ENCODE measurements around the gene TMEM150B. TPM values are rescaled to one million over a fixed set of nuclear protein-coding genes. Genes with fewer than 3 reads are reported as not detected.

Gene TMEM150B
- total RNA-seq, 1 donor from 2014 or later, result not detected

DNA sequence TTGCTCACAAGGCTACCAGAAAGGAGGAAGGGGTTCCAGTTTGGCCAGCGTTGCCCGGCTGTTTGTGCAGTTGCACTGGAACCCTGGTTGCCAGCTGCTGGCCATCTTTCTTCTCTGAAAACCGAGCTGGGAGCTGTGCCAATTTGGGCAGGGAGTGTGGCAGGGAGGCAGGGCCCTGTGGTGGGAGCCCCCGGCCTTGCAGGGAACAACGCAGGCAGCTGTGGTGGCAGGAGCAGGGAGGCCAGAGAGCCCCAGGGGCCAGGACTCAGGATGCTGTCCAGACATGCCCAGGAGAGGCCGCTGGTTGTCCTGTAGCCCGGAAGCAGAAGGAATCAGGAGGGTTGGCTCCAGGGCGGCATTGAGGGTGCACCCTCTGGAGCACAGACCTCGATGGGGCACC, 19.3 kb upstream of the TMEM150B start:
- no peak overlapping the region for H3K4me3 Mint-ChIP-seq (ENCODE audit: unreplicated experiment)
- H3K9me3 Mint-ChIP-seq (ENCODE audit: unreplicated experiment), result peaks cover 2% of the 10 kb centered on the region
- peaks cover 15% of the 10 kb centered on the region for H3K36me3 Mint-ChIP-seq (ENCODE audit: low read depth, unreplicated experiment)
- Histone ChIP-seq H2AFZ (ENCODE audit: low read depth, low read length) (no peak overlapping the region), H3K27ac (ENCODE audit: low read depth, low read length) (no peak overlapping the region), H4K20me1 (ENCODE audit: insufficient read depth, low read length) (peaks cover 6% of the 10 kb centered on the region), H3K27me3 (ENCODE audit: insufficient read depth, low read length) (no peaks in the 10 kb centered on the region), H3K4me1 (ENCODE audit: insufficient read depth, low read length) (peaks cover 18% of the 10 kb centered on the region), H3K4me2 (ENCODE audit: low read length) (no peak overlapping the region), H3K9me3 (ENCODE audit: insufficient read depth, low read depth, low read length) (no peaks in the 10 kb centered on the region), H3K36me3 (ENCODE audit: insufficient read depth, low read length) (no peaks in the 10 kb centered on the region), H3K79me2 (ENCODE audit: insufficient read depth, low read length) (peaks cover 10% of the 10 kb centered on the region), H3K4me3 (ENCODE audit: insufficient read depth, low read depth, low read length) (no peak overlapping the region), H3K9ac (ENCODE audit: low read length) (no peak overlapping the region)
- TF ChIP-seq EZH2 (IDR thresholded peaks at IDR 0.05; ENCODE audit: insufficient read depth, low read length), result no peak
- TF ChIP-seq, protein P1, sequence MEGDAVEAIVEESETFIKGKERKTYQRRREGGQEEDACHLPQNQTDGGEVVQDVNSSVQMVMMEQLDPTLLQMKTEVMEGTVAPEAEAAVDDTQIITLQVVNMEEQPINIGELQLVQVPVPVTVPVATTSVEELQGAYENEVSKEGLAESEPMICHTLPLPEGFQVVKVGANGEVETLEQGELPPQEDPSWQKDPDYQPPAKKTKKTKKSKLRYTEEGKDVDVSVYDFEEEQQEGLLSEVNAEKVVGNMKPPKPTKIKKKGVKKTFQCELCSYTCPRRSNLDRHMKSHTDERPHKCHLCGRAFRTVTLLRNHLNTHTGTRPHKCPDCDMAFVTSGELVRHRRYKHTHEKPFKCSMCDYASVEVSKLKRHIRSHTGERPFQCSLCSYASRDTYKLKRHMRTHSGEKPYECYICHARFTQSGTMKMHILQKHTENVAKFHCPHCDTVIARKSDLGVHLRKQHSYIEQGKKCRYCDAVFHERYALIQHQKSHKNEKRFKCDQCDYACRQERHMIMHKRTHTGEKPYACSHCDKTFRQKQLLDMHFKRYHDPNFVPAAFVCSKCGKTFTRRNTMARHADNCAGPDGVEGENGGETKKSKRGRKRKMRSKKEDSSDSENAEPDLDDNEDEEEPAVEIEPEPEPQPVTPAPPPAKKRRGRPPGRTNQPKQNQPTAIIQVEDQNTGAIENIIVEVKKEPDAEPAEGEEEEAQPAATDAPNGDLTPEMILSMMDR (IDR thresholded peaks at IDR 0.05; ENCODE audit: insufficient read depth, low read depth, low read length), result no peak
- DNase-seq (ENCODE audit: low read depth), result no peak
- peaks cover 18% of the 10 kb centered on the region for H3K4me1 Mint-ChIP-seq (ENCODE audit: low read depth, unreplicated experiment)
- FAIRE-seq, result no peak
- H3K27ac Mint-ChIP-seq (ENCODE audit: unreplicated experiment), result no peak overlapping the region
- no peaks in the 10 kb centered on the region for H3K27me3 Mint-ChIP-seq (ENCODE audit: low read depth, unreplicated experiment)

DNA sequence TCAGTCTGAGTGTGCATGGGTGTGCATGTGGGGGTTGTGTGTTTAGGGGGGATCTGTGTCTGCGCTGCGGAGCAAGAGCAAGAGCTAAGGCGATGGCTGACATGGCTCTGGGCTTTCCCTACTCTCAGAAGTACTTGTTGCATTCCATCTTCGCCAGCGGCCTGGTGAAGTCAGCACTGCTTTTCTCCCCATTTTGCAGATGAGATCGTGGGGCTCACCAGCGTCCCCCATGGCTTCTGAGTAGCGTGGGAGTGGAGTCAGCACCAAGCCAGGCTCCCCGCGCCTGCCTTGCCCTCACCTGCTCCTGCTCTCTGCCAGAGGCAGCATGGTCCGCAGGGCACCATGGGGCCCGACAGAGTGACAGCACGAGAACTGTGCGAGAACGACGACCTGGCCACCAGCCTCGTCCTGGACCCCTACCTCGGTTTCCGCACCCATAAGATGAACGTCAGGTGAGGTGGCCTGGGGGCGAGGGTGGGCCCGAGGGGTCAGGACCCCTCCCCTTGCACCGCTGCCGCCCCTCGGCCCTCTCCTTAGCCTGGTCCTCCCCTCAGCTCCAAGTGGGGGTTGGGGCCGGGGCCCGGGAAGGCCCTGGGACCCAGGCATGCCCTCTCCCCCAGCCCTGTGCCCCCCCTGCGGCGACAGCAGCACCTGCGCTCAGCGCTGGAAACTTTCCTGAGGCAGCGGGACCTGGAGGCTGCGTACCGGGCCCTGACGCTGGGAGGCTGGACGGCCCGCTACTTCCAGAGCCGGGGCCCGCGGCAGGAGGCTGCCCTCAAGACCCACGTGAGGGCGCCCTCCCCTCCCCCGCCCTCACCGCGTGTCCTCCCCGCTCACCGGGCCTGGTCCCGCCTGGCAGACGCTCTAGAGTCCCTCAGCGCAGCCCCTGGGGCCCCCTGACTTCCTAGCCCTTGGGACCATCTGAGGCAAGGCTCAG, 16.7 kb upstream of the TMEM150B start:
- peaks cover 8% of the 10 kb centered on the region for H3K36me3 Mint-ChIP-seq (ENCODE audit: low read depth, unreplicated experiment)
- Histone ChIP-seq H3K4me2 (ENCODE audit: low read length) (peak overlapping the region; percentile 100), H3K79me2 (ENCODE audit: insufficient read depth, low read length) (peaks cover 10% of the 10 kb centered on the region), H3K27ac (ENCODE audit: low read depth, low read length) (no peak overlapping the region), H3K27me3 (ENCODE audit: insufficient read depth, low read length) (peaks cover under 1% of the 10 kb centered on the region), H3K4me1 (ENCODE audit: insufficient read depth, low read length) (peaks cover 25% of the 10 kb centered on the region), H2AFZ (ENCODE audit: low read depth, low read length) (no peak overlapping the region), H3K36me3 (ENCODE audit: insufficient read depth, low read length) (no peaks in the 10 kb centered on the region), H4K20me1 (ENCODE audit: insufficient read depth, low read length) (peaks cover 6% of the 10 kb centered on the region), H3K4me3 (ENCODE audit: insufficient read depth, low read depth, low read length) (no peak overlapping the region), H3K9ac (ENCODE audit: low read length) (no peak overlapping the region), H3K9me3 (ENCODE audit: insufficient read depth, low read depth, low read length) (no peaks in the 10 kb centered on the region)
- no peaks in the 10 kb centered on the region for H3K27me3 Mint-ChIP-seq (ENCODE audit: low read depth, unreplicated experiment)
- TF ChIP-seq EZH2 (IDR thresholded peaks at IDR 0.05; ENCODE audit: insufficient read depth, low read length), result no peak
- DNase-seq (ENCODE audit: low read depth), result no peak
- no peak overlapping the region for H3K27ac Mint-ChIP-seq (ENCODE audit: unreplicated experiment)
- H3K4me1 Mint-ChIP-seq (ENCODE audit: low read depth, unreplicated experiment), result peaks cover 17% of the 10 kb centered on the region
- FAIRE-seq, result no peak
- peaks cover 3% of the 10 kb centered on the region for H3K9me3 Mint-ChIP-seq (ENCODE audit: unreplicated experiment)
- peak overlapping the region; percentile 75 for H3K4me3 Mint-ChIP-seq (ENCODE audit: unreplicated experiment)

DNA sequence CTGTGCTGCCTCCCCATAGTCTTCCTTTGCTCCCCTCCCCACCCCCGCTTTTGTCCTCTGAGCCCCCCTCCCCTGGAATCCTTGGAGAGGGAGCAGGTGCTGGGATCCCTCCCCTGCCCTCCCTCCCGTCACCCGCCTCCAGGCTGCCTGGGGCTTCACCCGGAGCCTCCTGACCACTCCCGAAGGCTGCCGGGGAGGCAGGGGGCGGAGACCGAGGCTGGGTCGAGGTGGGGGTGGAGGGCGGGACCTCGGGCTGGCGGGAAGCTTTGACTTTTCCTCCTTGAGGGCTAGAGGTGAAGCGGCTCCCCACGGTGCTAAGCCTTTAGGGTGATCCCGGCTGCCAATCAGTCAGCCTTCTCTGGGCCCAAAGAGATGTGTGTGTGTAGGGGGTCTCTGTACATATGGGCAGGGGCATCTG, 16.0 kb upstream of the TMEM150B start:
- DNase-seq (ENCODE audit: low read depth) (peak; percentile 23), FAIRE-seq (no peak)
- Histone ChIP-seq H3K79me2 (ENCODE audit: insufficient read depth, low read length) (peaks cover 10% of the 10 kb centered on the region), H3K4me2 (ENCODE audit: low read length) (peak overlapping the region; percentile 100), H3K27ac (ENCODE audit: low read depth, low read length) (no peak overlapping the region), H4K20me1 (ENCODE audit: insufficient read depth, low read length) (peaks cover 6% of the 10 kb centered on the region), H3K27me3 (ENCODE audit: insufficient read depth, low read length) (peaks cover 4% of the 10 kb centered on the region), H3K4me1 (ENCODE audit: insufficient read depth, low read length) (peaks cover 25% of the 10 kb centered on the region), H3K36me3 (ENCODE audit: insufficient read depth, low read length) (no peaks in the 10 kb centered on the region), H3K9me3 (ENCODE audit: insufficient read depth, low read depth, low read length) (no peaks in the 10 kb centered on the region), H2AFZ (ENCODE audit: low read depth, low read length) (no peak overlapping the region), H3K4me3 (ENCODE audit: insufficient read depth, low read depth, low read length) (peak overlapping the region; percentile 69), H3K9ac (ENCODE audit: low read length) (peak overlapping the region; percentile 92)
- peaks cover 8% of the 10 kb centered on the region for H3K36me3 Mint-ChIP-seq (ENCODE audit: low read depth, unreplicated experiment)
- TF ChIP-seq EZH2 (IDR thresholded peaks at IDR 0.05; ENCODE audit: insufficient read depth, low read length), result no peak
- TF ChIP-seq, protein P1 (IDR thresholded peaks at IDR 0.05; ENCODE audit: insufficient read depth, low read depth, low read length), result no peak
- peak overlapping the region; percentile 88 for H3K4me3 Mint-ChIP-seq (ENCODE audit: unreplicated experiment)
- H3K27me3 Mint-ChIP-seq (ENCODE audit: low read depth, unreplicated experiment), result no peaks in the 10 kb centered on the region
- peaks cover 17% of the 10 kb centered on the region for H3K4me1 Mint-ChIP-seq (ENCODE audit: low read depth, unreplicated experiment)
- peaks cover 3% of the 10 kb centered on the region for H3K9me3 Mint-ChIP-seq (ENCODE audit: unreplicated experiment)
- no peak overlapping the region for H3K27ac Mint-ChIP-seq (ENCODE audit: unreplicated experiment)

Data from astrocyte (in vitro differentiated cells and primary cell).